ENCODE results near the gene HOXC12.

The HOXC12 gene

GRCh38 chr12:53997204-53998109 is 42.8 kb downstream of the HOXC12 start:
- DNase-seq, result peak in 1 of 6 experiments; percentile 22

DNA sequence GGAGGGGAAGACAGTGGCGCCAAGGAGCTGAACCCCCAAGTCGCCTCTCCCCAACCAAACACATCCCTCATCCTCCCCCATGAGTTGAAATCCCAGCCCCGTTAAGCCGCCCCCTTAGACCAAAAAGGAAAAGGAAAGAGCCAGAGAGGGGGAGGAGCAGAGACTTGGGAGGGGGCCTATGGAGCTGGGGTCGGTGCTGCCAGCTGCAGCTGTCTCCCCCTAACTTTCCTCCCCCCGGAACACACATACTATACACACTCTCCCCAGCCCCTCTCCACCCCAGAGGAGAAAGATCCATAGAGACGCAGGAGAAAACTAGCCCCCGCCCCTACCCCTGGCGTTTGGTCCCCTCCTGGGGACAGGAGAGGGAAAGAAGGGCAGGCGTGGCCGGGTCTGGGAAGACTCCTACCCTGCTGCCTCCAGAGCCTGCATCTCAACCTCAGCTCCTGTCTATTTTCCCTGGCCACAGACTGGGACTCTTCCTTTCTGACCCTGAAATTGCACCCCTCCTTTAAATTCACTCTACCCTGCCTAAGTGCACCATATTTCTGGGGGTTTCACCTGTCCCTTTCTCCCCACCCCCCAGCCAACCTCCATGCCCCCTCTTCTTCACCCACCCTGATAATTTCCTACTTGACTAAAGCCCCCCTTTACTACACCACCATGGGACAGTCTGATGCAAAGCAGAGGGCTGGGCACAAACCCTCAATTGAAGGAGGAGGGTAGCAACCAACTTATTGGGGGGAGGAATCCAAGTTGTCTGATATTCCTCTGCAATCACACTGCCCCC is 43.6 kb downstream of the HOXC12 start:
- no peak for DNase-seq

GRCh38 chr12:53998900-53999236 is 44.2 kb downstream of the HOXC12 start:
- DNase-seq, result no peak

GRCh38 chr12:53999559-54000115 is 44.9 kb downstream of the HOXC12 start:
- peak in 2 of 6 experiments; percentile 23 to 50 for DNase-seq

GRCh38 chr12:54000116-54001114 is 45.7 kb downstream of the HOXC12 start, which contains the start of gene HOXC9:
HOXC9 (plus strand) TSS chr12:54000161; CDS start chr12:54000189, 28 bp downstream.
- peak in 1 of 6 experiments; percentile 25 for DNase-seq

DNA sequence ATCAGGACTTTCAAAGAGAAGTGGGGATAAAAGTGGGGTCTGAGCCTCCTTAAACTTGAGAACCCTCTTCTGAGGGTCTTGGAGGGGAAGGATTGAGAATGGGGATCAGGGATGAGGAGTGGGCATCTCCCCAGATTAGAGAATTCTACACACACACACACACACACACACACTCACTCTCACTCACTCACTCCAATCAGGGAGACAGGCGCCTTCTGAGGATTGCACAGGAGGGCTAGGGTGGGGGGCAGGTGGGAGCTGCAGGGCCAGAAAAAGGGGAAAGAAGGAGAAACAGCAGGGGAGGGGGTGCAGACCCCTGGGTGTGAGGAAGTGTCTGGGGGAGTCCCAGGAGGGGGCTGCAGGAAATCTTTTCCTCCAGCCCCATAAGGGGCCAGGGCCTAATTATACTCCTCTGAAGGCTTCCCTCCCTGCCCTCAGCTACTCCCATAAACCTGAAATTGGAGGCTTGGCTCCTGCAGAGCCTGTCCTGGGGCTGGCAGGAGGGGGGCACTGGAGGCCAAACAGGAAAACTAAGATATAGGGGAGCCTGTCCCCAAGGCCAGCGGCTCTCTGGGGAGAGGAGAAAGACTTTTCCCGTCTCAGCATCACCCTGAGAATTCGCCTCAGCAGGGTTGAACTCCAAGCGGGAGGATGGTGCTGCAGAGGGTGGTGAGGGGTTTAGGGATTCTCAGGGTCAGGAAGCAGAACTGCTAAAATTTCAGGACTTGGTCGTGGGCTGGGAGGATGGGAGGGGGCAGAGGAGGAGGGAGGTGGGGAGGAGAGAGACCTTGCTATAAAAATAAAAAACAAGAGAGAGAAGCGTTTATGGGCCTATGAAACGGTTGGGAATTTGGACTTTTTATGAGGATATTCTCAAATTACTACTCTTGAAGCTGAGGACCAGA is 46.8 kb downstream of the HOXC12 start:
- no peak for DNase-seq

GRCh38 chr12:54002278-54002914 is 47.7 kb downstream of the HOXC12 start:
- no peak for DNase-seq

DNA sequence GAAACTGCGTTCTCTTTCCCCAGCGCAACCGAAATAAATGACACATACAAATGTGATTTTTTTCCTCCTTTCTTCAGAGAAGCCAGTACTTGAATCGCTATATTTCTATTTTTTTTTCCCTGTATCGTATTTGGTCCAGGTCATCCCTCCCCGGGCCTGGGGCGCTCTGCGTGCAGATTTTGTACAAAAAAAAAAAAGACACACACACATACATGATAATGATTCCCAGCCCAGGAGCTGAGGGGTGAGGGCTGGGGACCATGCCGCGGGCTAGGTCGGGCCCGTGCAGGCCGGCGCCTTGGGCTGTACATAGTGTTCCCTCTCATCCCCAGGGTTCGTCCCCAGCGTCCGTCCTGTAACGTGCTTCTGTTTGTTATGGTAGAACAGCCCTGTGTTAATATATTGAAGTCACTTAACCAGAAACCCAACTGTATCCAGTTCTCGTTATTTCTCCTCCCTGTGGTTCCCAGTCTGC is 48.2 kb downstream of the HOXC12 start:
- no peak for DNase-seq

DNA sequence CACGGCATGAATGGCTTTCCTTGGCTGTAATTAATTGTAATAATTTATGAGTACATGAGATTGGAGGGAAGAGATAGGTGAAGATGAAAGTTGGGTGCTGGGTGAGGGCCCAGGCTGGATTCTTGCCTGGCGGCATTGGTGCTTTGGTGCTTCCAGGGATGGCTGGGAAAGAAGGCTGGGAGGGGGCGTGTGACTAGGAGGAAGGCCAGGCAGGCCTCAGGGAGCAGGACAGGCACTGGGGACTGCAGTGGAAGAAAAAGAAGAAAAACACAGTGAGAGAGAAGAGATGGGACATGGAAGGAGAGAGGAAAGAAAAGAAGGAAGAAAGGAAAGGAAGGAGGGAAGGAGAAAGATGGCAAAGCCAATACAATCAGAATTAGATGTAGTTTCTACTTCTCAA is 48.9 kb downstream of the HOXC12 start:
- DNase-seq, result no peak

GRCh38 chr12:54004063-54004840 is 49.5 kb downstream of the HOXC12 start:
- no peak for DNase-seq

DNA sequence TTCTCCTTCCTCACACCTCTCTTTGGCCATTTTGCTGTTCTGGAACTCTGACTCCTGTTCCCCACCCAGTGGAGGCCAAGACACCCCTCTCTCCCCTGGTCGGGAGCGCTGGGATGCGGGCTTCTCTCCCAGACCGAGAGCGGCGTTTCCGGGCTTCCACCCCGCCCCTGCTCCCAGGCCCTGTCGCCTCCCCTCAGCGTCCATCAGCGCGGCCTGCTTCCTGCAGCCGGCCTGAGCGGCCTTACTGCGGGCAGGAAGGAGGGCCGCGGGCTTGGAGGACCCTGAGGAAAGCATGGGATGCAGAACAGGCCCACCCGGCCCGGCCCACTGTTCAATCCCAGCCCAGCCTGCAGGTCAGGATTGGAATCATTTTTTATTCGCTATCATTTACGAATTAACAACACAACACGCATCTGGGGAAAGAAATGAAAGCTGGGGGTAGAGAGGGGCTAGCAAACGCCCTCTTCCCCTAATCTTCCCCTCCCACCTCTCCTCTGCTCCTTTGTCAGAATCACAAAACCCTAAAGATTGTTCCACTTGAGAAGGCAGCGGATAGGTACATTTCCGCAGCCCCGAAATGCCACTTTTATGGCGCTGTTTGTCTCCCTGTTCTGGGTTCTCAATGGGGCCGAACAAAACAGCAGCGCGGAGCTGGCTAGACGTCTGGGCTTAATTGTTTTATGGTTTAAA is 50.3 kb downstream of the HOXC12 start:
- DNase-seq, result no peak

DNA sequence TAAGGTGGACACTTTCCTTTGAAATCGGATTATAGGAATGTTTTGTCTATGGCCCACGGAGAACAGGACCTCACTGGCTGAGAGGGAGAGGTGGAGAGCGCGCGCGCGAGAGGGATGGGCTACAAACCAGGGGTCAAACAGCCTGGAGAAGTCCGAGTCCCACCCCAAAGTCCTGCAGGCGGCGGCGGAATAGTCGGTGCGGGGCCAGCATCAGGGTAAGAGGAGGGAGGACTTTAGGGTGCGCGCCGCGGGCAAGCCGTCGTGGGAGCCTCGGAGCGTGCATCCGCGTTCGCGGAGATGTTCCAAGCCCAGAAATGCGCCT is 50.8 kb downstream of the HOXC12 start:
- DNase-seq, result no peak

GRCh38 chr12:54005853-54006558 is 51.3 kb downstream of the HOXC12 start:
- DNase-seq, result peak; percentile 59 to 90 (median 78)

DNA sequence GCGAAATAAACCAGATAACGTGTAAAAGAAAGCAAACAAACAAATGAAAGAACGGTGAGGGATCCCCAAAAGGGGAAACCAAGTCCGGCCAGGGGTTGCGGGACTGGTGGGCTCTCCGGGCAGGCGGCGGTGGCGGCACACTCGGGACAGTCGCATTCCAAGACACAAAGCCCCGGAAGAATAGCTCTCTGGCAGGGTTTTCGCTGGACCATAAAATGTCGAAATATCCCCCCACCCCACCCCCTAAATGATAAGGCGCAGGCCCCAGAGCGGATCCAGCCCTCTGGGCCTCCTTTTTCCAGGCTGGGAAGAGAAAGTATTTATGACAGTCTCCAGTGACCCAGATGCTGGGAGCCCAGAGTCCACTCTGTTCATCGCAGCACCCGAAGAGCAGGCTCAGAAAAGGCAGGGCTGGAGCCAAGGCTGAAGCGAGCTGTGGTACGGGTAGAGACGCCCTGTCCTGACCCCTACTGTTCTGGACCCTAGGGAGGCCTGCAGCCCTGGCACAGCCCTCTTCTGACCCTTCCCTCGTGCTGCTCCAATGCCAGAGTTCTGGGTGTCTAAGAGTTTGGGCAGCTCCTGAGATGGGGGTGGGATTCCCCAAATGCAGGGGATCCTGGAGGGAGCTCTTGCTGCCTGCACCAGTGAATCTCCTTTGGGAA is 52.0 kb downstream of the HOXC12 start:
- DNase-seq, result no peak

DNA sequence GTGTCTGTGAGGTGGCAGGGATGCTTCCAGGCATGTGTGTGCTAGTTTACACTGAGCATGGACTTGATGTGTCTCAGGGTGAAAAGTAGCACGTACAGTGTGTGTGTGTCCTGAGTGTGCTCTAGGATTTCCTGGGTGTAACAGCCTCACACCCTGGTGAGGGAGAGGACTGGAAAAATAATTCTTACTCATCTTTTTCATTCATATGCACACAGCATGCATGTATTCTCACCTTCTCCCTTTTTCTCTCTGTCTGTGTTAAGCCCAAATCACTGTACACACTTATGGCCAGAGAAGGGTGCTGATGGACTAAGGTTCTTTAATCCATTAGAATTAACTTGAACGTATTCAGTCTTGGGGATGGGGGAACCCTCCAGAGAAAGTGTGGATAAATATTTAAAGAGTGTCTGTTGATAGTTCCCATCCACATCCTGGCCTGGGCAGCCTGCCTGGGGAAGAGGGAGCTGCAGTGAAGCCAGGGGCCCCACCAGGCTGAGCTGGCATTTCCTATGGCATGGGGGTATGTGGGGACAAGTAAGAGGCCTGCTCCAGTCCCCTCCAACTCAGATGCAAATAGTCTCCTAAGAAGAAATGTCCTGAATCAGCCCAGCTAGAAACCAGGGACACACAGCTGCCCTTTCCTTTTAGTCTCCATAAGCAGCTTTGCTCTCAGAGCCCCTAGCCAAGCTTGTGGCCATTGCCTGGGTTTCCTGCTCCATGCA is 53.0 kb downstream of the HOXC12 start:
- DNase-seq, result peak in 1 of 6 experiments; percentile 14

DNA sequence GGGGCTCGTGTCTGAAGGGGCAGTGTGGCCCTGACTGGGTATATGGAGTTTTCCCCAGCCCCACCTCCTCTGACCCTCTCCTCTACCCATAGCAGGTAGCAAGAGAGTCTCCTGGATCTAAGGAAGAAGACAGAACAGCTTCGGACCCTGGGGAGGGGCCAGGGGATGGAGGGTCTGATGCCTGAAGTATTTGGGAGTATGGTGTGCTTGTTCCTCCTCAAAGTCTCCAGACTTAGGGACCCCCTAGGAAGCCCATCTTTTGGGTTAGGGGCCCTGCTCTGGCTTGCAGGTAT is 53.5 kb downstream of the HOXC12 start:
- DNase-seq, result no peak
